ENCODE results near the gene CPNE7.

DNA sequence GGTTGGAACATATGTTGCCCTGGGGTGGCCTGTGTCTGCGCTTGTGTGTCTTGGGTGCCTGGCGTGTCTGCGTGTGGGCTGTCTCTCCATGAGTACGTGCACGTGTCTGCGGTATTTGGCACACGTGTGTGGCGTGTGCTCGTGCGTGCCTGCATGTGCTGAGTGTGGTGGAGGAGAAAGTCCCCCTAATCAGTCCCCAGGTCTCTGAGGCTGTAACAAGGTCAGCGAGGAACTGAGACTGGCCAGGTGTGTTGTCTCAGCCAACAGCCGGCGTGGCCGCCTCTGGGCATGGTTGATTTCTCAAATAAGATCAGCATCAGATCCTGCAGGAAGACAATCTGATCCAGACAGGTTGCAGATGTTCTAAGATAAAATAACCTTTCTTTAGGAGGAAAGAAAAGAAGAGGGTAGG lies 3.5 kb upstream of the CPNE7 start:
- TF ChIP-seq SETDB1 (IDR thresholded peaks at IDR 0.05; ENCODE audit: insufficient read length, low read length) (no peak), ZNF138 (tag by site-specific recombination; IDR thresholded peaks at IDR 0.05; ENCODE audit: borderline replicate concordance) (no peak), ZNF121 (tag by site-specific recombination; IDR thresholded peaks at IDR 0.05) (no peak), ZNF549 (tag by site-specific recombination; IDR thresholded peaks at IDR 0.05) (no peak), ZNF626 (tag by site-specific recombination; IDR thresholded peaks at IDR 0.05) (no peak), YY1 (tag by site-specific recombination; IDR thresholded peaks at IDR 0.05) (no peak), ZNF416 (tag by site-specific recombination; IDR thresholded peaks at IDR 0.05) (no peak), ZBTB7A (tag by site-specific recombination; IDR thresholded peaks at IDR 0.05; ENCODE audit: low read depth) (no peak), ZNF670 (tag by site-specific recombination; IDR thresholded peaks at IDR 0.05; ENCODE audit: low read depth) (no peak), ZNF544 (tag by site-specific recombination; IDR thresholded peaks at IDR 0.05) (no peak)
- TF ChIP-seq, protein P1, sequence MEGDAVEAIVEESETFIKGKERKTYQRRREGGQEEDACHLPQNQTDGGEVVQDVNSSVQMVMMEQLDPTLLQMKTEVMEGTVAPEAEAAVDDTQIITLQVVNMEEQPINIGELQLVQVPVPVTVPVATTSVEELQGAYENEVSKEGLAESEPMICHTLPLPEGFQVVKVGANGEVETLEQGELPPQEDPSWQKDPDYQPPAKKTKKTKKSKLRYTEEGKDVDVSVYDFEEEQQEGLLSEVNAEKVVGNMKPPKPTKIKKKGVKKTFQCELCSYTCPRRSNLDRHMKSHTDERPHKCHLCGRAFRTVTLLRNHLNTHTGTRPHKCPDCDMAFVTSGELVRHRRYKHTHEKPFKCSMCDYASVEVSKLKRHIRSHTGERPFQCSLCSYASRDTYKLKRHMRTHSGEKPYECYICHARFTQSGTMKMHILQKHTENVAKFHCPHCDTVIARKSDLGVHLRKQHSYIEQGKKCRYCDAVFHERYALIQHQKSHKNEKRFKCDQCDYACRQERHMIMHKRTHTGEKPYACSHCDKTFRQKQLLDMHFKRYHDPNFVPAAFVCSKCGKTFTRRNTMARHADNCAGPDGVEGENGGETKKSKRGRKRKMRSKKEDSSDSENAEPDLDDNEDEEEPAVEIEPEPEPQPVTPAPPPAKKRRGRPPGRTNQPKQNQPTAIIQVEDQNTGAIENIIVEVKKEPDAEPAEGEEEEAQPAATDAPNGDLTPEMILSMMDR (tag by site-specific recombination; IDR thresholded peaks at IDR 0.05) = no peak
- TF ChIP-seq, protein P2, sequence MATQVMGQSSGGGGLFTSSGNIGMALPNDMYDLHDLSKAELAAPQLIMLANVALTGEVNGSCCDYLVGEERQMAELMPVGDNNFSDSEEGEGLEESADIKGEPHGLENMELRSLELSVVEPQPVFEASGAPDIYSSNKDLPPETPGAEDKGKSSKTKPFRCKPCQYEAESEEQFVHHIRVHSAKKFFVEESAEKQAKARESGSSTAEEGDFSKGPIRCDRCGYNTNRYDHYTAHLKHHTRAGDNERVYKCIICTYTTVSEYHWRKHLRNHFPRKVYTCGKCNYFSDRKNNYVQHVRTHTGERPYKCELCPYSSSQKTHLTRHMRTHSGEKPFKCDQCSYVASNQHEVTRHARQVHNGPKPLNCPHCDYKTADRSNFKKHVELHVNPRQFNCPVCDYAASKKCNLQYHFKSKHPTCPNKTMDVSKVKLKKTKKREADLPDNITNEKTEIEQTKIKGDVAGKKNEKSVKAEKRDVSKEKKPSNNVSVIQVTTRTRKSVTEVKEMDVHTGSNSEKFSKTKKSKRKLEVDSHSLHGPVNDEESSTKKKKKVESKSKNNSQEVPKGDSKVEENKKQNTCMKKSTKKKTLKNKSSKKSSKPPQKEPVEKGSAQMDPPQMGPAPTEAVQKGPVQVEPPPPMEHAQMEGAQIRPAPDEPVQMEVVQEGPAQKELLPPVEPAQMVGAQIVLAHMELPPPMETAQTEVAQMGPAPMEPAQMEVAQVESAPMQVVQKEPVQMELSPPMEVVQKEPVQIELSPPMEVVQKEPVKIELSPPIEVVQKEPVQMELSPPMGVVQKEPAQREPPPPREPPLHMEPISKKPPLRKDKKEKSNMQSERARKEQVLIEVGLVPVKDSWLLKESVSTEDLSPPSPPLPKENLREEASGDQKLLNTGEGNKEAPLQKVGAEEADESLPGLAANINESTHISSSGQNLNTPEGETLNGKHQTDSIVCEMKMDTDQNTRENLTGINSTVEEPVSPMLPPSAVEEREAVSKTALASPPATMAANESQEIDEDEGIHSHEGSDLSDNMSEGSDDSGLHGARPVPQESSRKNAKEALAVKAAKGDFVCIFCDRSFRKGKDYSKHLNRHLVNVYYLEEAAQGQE (tag by site-specific recombination; IDR thresholded peaks at IDR 0.05) = no peak
- TF ChIP-seq, protein P3, sequence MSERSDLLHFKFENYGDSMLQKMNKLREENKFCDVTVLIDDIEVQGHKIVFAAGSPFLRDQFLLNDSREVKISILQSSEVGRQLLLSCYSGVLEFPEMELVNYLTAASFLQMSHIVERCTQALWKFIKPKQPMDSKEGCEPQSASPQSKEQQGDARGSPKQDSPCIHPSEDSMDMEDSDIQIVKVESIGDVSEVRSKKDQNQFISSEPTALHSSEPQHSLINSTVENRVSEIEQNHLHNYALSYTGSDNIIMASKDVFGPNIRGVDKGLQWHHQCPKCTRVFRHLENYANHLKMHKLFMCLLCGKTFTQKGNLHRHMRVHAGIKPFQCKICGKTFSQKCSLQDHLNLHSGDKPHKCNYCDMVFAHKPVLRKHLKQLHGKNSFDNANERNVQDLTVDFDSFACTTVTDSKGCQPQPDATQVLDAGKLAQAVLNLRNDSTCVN (tag by site-specific recombination; optimal IDR thresholded peaks at IDR 0.05) = no peak
- TF ChIP-seq, protein P4, sequence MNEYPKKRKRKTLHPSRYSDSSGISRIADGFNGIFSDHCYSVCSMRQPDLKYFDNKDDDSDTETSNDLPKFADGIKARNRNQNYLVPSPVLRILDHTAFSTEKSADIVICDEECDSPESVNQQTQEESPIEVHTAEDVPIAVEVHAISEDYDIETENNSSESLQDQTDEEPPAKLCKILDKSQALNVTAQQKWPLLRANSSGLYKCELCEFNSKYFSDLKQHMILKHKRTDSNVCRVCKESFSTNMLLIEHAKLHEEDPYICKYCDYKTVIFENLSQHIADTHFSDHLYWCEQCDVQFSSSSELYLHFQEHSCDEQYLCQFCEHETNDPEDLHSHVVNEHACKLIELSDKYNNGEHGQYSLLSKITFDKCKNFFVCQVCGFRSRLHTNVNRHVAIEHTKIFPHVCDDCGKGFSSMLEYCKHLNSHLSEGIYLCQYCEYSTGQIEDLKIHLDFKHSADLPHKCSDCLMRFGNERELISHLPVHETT (tag by site-specific recombination; IDR thresholded peaks at IDR 0.05) = no peak

All from HEK293 (cell line).